Inflammatory macrophage treated with lipopolysaccharide for 4 hours (primary cell): ENCODE data around the gene HMCES.
"Not testable (repeated sequence)": the region's sequence is repeated elsewhere in the genome, so short reads cannot be mapped to it uniquely, and the experiment has no call there.

Source experiments
- DNase-seq: peaks from one replicate; pipeline ENCODE4 v3.0.0-alpha.2; 2020

The HMCES gene

GRCh38 chr3:129323651-129324294 lies 45.1 kb downstream of the HMCES start:
- peak; percentile 39 for DNase-seq

DNA sequence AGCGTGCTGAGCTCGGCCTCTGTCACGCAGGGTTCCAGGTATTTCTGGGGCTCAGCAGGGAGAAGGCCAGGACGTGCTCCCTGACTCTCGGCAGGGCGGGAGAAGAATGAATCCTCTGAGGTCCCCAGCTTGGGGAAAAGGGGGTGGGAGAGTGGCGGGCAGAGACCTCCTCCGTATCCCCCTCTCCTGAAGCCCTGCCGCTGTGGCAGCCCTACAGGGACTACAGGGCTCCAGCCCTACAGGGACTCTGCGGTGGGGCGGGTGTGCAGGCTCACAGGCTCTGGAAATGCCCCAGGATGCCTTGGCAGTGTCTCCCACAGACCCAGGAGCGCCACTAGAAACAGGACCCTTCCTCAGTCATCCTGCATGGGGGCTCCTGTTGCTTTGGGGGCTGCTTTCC lies 46.2 kb downstream of the HMCES start:
- no peak for DNase-seq

- no peak for DNase-seq
Observed at GRCh38 chr3:129325383-129325782, 46.7 kb downstream of the HMCES start.

GRCh38 chr3:129326138-129326537 lies 47.5 kb downstream of the HMCES start:
- DNase-seq, result no peak

DNA sequence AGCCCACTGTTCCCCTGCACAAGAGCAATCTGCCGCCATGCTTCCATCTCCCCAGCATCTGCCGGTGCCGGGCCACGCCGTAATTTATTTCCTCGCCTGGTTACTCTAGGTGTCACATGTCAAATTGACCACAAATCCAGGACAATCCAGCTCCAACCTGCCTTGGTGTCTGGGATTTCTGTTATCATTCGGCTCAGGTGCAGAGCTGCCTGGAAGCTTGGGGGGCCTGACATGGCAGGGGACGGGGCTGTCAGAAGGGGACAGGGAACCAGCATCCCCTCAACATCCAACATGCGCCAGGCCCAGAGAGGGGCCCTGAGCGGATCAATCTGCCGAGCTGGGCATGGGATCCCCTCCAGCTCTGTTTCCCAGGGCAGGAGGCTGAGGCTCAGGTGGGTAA lies 47.9 kb downstream of the HMCES start:
- DNase-seq, result no peak

DNA sequence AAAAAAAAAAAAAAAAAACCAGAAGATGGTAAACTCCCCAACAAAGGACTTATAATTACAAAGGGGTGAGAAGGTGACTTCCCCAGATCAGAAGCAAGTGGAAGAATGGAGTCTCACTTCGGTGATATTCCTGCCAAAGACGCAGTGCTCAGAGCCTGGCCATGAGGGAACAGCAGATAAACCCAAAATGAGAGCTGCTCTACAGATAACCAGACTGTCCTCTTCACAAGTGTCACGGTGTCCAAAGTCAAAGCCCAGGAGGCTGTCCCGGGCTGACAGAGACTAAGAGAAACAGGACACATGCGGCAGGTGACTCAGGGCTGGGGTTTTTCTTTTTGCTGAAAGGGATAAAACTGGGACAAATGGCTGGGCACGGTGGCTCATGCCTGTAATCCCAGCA lies 48.8 kb downstream of the HMCES start:
- no peak for DNase-seq

DNA sequence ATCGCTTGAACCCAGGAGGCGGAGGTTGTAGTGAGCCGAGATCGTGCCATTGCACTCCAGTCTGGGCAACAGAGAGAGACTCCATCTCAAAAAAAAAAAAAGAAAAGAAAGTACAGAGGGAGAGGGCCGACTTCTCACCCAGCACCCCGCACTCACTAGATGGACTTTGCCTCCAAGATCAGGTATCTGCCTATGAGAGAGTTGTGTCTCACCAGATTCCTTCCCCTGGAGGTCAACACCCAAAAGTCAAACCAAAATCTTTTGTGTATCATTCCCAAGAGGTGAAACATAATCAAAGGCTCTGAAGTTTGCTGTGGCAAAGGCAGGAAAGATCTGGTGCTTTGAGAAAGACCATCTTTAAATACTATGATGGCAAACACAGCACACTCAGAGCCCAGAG lies 51.2 kb downstream of the HMCES start:
- no peak for DNase-seq

DNA sequence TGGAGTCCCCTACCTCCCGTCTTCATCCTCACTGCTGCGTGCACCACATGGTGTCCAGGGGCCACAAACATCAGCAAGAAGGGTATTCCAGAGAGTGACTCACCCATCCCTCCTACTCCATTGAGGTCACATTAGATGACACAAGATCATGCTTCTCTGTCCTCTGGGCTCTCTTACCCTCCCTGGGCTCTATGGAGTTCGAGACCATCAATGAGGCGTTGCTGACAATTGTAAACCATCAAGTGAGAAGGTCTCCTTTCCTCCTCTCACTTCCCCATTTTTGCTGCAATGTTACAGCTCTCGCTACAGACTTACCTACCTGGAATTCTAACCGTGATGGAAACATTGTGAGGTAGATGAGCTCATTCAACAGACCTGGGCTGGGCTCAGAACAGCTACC lies 51.7 kb downstream of the HMCES start:
- peak; percentile 81 for DNase-seq

DNA sequence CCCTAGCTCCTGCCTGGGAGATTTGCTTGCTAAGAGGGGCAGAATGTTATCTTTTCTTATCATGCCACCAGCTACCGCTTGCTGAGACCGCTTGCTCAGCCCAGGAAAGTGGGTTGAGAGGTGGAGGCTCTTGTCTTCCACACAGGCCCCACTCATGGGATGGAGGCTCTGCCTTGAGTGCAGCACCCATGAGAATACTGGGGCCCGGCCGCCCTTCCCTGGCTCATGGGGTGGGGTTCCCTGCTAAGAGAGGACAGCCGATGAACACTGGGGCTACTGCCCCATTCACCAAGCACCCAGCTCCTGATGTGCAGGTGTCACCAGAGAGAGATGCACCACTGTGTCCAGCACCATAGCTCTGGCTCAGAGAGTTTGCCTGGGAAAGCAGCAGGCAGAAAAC lies 55.2 kb downstream of the HMCES start:
- DNase-seq, result no peak

DNA sequence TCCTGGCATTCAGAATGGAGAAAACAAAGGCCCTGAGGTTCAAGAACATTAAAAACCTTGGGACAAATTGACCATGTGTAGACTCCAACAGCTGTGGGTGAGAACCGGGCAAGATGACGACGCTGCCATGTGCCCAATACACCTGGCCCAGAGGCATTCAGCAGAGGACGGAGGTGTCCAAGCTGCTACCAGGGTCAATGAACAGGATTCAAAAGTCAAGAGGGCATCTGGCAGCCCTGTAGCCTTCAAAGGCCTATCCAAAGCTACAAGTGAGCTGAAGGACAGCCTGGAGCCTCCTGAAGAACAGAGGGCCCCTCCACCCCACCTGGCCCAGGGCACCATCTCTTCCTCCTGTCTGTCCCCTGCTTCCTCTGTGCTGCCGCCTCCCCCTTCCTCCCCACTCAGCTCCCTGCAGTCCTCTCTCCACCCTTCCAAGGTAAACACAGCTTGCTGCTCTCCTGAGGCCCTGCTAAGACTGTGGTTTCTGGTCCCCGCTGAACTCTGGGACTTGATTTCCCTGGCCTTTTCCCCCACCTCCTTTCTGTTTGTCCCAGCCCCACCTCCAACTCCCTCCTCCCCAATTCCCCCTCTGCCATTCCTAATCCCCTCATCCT lies 57.5 kb downstream of the HMCES start:
- no peak for DNase-seq

DNA sequence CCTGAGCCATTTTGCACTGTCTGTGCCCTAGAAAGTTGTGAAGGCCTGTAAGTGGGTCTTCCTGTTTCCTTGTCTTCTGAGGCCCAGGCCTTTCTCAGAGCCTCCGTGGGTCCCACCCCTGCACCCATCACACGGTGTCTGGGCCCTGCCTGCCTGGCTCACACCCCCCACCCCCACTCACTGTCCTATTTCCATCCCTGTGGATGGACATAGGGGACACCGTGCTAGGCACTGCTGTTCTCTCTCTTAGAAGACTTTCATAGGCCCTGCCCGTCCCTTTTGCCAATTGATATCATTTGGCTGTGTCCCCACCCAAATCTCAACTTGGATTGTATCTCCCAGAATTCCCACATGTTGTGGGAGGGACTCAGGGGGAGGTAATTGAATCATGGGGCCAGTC lies 59.0 kb downstream of the HMCES start:
- not testable (repeated sequence) for DNase-seq

DNA sequence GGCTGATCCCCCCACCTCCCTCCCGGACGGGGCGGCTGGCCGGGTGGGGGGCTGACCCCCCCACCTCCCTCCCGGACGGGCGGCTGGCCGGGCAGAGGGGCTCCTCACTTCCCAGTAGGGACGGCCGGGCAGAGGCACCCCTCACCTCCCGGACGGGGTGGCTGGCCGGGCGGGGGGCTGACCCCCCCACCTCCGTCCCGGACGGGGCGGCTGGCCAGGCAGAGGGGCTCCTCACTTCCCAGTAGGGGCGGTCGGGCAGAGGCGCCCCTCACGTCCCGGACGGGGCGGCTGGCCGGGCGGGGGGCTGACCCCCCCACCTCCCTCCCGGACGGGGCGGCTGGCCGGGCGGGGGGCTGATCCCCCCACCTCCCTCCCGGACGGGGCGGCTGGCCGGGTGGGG lies 60.5 kb downstream of the HMCES start:
- DNase-seq, result not testable (repeated sequence)

DNA sequence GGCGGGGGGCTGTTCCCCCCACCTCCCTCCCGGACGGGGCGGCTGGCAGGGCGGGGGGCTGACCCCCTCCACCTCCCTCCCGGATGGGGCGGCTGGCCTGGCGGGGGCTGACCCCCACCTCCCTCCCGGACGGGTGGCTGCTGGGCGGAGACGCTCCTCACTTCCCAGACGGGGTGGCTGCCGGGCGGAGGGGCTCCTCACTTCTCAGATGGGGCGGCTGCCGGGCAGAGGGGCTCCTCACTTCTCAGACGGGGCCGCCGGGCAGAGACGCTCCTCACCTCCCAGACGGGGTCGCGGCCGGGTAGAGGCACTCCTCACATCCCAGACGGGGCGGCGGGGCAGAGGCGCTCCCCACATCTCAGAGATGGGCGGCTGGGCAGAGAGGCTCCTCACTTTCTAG lies 61.2 kb downstream of the HMCES start:
- not testable (repeated sequence) for DNase-seq

DNA sequence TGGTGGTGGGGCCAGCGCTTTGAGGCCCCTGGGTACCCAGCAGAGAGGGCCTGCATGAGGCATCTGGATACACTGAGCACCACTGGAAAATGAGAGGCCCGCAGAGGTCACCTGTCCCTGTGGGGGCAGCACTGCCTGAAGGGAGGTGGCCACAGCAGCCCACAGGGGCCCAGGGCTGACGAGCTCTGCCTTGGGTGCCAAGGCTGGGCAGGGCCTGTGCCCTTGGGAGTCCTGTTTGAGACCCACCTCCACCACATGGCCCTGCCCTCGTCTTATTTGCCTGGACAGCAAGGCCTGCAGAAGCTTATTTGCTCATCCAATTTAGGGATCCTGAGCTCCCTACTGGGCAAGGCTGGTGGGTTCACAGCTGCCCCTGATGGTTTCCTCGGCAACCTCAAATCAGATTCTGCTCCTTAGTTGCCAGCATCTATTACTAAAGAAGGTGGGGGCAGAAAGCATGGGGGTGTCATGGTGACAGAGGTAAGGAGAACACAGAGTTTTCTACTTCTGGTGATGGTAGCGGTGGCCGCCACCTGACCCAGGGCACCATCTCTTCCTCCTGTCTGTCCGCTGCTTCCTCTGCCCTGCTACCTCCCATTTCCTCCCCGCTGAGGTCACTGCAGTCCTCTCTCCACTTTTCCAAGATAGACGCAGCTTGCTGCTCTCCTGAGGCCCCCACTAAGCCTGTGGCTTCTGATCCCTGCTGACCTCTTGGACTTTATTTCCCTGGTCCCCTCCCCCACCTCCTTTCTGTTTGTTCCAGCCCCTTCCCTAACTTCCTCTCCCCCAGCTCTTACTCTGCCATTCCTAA lies 62.9 kb downstream of the HMCES start:
- DNase-seq, result no peak

GRCh38 chr3:129343643-129344360 lies 65.1 kb downstream of the HMCES start:
- peak; percentile 55 for DNase-seq

DNA sequence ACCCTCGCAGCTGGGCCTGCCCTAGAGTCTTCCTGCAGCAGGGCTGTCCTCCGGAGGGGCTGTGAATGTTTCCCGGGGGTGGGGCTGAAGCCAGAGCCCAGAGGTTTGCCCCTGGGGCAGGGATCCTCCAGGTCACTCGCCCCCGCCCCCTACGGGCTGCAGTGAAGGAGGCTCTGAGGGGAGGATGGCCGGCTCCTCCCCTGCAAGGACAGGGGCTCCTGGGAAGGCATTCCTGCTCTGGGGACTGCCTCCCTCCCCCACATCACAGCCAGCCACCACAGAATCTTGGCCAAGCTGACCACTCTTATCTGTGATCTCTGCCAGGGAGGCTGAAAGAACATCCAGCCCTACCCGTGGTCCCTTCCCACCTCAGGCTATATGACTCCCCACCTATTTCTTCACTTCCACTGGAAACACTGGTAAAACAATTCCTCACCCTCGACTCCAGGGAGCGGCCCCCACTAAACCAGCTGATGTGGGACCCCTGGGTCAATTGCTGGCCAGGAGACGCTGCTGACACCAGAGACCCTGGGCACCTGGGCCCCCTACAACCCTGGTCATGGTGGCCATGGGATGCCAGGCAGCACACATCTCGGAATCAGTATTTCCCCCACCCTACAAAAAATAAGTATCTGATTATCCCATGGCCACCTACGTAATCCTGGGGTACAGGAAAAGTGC lies 66.0 kb downstream of the HMCES start:
- no peak for DNase-seq

GRCh38 chr3:129345281-129345680 lies 66.6 kb downstream of the HMCES start:
- DNase-seq, result no peak

DNA sequence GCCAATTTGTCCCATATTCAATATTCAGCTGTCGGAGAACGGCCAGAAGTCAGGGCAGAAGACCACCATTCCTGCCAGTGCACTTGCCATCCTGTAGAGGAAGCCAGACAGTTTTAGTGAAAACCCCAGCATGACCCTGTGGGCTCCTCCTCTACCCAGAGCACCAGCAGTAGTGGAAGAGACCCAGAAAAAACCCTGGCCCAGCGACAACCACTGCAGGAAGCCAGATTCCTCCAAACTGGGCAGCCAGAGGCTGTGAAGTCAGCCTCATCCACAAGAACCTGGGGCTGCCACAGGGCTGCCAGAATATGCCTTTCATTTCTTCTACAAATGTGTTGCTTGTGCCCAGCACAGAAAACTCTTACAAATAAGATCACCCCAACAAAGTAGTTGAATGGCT lies 67.3 kb downstream of the HMCES start:
- DNase-seq, result no peak

- DNase-seq, result peak; percentile 12
Observed at GRCh38 chr3:129346695-129347457, 68.2 kb downstream of the HMCES start.

GRCh38 chr3:129347458-129347845 lies 68.8 kb downstream of the HMCES start:
- DNase-seq, result no peak

GRCh38 chr3:129348734-129349133 lies 70.1 kb downstream of the HMCES start:
- peak; percentile 53 for DNase-seq

GRCh38 chr3:129349169-129349568 lies 70.5 kb downstream of the HMCES start:
- DNase-seq, result peak; percentile 25
